Neural cell (in vitro differentiated cells): Measurements from ENCODE around the gene PTPRN2. TPM values are rescaled to one million over a fixed set of nuclear protein-coding genes. Genes with fewer than 3 reads are reported as not detected.

Source experiments
- H2AFZ ChIP-seq: fragments of 200-600, 300-800 bp; sonication (generic), shearing (Covaris generic); 2 replicates; pipeline ENCODE4 v1.6.0; 2014; ENCODE audit warnings: low read depth, mild to moderate bottlenecking, antibody characterized with exemption, low read length, moderate library complexity
- H3F3A ChIP-seq: fragments of 200-600 bp; shearing (Covaris generic); 2 replicates; pipeline ENCODE4 v1.6.1; 2016; ENCODE audit warnings: mild to moderate bottlenecking, moderate library complexity, mixed read lengths, antibody characterized with exemption, low read length; ENCODE audit not compliant: insufficient read depth, poor library complexity, severe bottlenecking
- H3K27ac ChIP-seq: fragments of 200-600, 300-800 bp; sonication (generic), shearing (Covaris generic); 2 replicates; pipeline ENCODE4 v1.5.1; 2014; ENCODE audit warnings: mild to moderate bottlenecking, low read length, moderate library complexity
- H3K27me3 ChIP-seq: fragments of 300-800, 200-600 bp; sonication (generic), shearing (Covaris generic); 2 replicates; pipeline ENCODE4 v1.6.0; 2014; ENCODE audit warnings: mild to moderate bottlenecking, low read depth, low read length, moderate library complexity; ENCODE audit not compliant: insufficient read depth
- H3K36me3 ChIP-seq: fragments of 300-800, 200-600 bp; sonication (generic), shearing (Covaris generic); 2 replicates; pipeline ENCODE4 v1.5.1; 2014; ENCODE audit warnings: mild to moderate bottlenecking, antibody characterized with exemption, low read length, moderate library complexity; ENCODE audit not compliant: insufficient read depth
- H3K4me2 ChIP-seq: fragments of 300-800, 200-600 bp; sonication (generic), shearing (Covaris generic); 2 replicates; pipeline ENCODE4 v1.6.0; 2014; ENCODE audit warnings: mild to moderate bottlenecking, low read length
- H3K4me3 ChIP-seq: fragments of 300-800, 200-600 bp; sonication (generic), shearing (Covaris generic); 2 replicates; pipeline ENCODE4 v1.5.1; 2014; ENCODE audit warnings: mild to moderate bottlenecking, low read length, moderate library complexity
- H3K79me2 ChIP-seq: fragments of 200-600 bp; shearing (Covaris generic); replicated peaks from 2 replicates; pipeline ENCODE4 v1.6.0; 2014; ENCODE audit warnings: mild to moderate bottlenecking, low read length, moderate library complexity; ENCODE audit not compliant: insufficient read depth
- H3K9ac ChIP-seq: fragments of 300-800, 200-600 bp; sonication (generic), shearing (Covaris generic); 2 replicates; pipeline ENCODE4 v1.6.1; 2016; ENCODE audit warnings: mild to moderate bottlenecking, low read length, mixed read lengths
- H3K9me2 ChIP-seq: fragments of 200-600 bp; shearing (Covaris generic); 2 replicates; pipeline ENCODE4 v1.6.1; 2016; ENCODE audit warnings: mild to moderate bottlenecking, low read length, mixed read lengths; ENCODE audit not compliant: insufficient read depth
- H3K9me3 ChIP-seq: fragments of 200-600, 300-800 bp; sonication (generic), shearing (Covaris generic); 2 replicates; pipeline ENCODE4 v1.6.1; 2016; ENCODE audit warnings: mild to moderate bottlenecking, mixed run types, low read length, moderate library complexity, mixed read lengths
- H4K20me1 ChIP-seq: fragments of 200-600 bp; shearing (Covaris generic); 2 replicates; pipeline ENCODE4 v1.6.1; 2016; ENCODE audit warnings: mild to moderate bottlenecking, mixed run types; ENCODE audit not compliant: insufficient read depth
- EP300 ChIP-seq: fragments of 450-650 bp; conservative IDR thresholded peaks from 2 replicates; pipeline ENCODE4 v1.6.1; 2014; ENCODE audit warnings: antibody characterized with exemption, mild to moderate bottlenecking, moderate library complexity; ENCODE audit not compliant: poor library complexity, severe bottlenecking
- EZH2 ChIP-seq: fragments of 200-600, 300-800 bp; shearing (Covaris generic), sonication (generic); IDR thresholded peaks from 2 replicates; pipeline ENCODE4 v1.6.1; 2014; ENCODE audit warnings: antibody characterized with exemption, low read length, borderline replicate concordance, mild to moderate bottlenecking; ENCODE audit not compliant: insufficient read depth, poor library complexity, severe bottlenecking
- MXI1 ChIP-seq: fragments of 450-650 bp; conservative IDR thresholded peaks from 2 replicates; pipeline ENCODE4 v1.6.1; 2014; ENCODE audit warnings: antibody characterized with exemption, mild to moderate bottlenecking; ENCODE audit not compliant: poor library complexity, severe bottlenecking
- POLR2AphosphoS5 ChIP-seq: IDR thresholded peaks from 2 replicates; pipeline ENCODE4 v1.6.1; 2012
- RAD21 ChIP-seq: fragments of 450-650 bp; conservative IDR thresholded peaks from 2 replicates; pipeline ENCODE4 v1.6.1; 2014; ENCODE audit warnings: antibody characterized with exemption, mild to moderate bottlenecking, moderate library complexity
- SMC3 ChIP-seq: fragments of 450-650 bp; conservative IDR thresholded peaks from 2 replicates; pipeline ENCODE4 v1.6.1; 2014; ENCODE audit warnings: antibody characterized with exemption, mild to moderate bottlenecking, moderate library complexity; ENCODE audit not compliant: poor library complexity
- TAF1 ChIP-seq: IDR thresholded peaks from 2 replicates; pipeline ENCODE4 v1.6.1; 2012; ENCODE audit warnings: low read depth
- polyA plus RNA-seq: library from polyadenylated mRNA; depleted of rRNA; stranded (reverse); fragments of >200 nt; gene quantifications from 2 replicates; pipeline ENCODE4 v1.2.3, GENCODE V29; 2014
- TF ChIP-seq, protein P1 (sequence below): IDR thresholded peaks from 2 replicates; pipeline ENCODE4 v1.6.1; 2012; ENCODE audit warnings: borderline replicate concordance
- TF ChIP-seq, protein P2 (sequence below): fragments of 450-650 bp; IDR thresholded peaks from 2 replicates; pipeline ENCODE4 v1.5.1; 2014; ENCODE audit warnings: antibody characterized with exemption, mild to moderate bottlenecking, moderate library complexity; ENCODE audit not compliant: poor library complexity, severe bottlenecking

PTPRN2 gene
- polyA plus RNA-seq, 1 donor from 2014 or later = 31.0 TPM

DNA sequence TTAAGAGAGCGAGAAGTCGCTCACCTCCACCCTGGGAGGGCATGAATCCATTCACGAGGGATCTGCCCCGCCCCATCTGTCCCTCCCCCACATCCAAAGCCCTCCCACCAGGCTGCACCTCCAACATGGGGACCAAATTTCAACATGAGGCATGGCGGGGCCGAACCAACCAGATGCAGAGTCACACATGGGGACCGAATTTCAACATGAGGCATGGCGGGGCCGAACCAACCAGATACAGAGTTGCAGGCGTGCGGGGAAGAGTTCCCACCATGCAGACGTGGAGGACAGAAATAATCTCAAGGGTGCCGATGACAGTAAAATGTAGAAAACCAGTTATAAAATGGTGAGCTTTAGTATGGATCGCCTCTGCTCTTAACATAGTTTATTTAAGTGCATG is 686.5 kb downstream of the PTPRN2 start:
- no peaks in the 10 kb centered on the region for H3K79me2 ChIP-seq
- H3K9ac ChIP-seq = no peak overlapping the region
- H3K4me3 ChIP-seq = no peak overlapping the region
- no peaks in the 10 kb centered on the region for H3K9me2 ChIP-seq
- no peaks in the 10 kb centered on the region for H4K20me1 ChIP-seq
- TF ChIP-seq EP300 = no peak
- no peak for TF ChIP-seq MXI1
- TF ChIP-seq, protein P1, sequence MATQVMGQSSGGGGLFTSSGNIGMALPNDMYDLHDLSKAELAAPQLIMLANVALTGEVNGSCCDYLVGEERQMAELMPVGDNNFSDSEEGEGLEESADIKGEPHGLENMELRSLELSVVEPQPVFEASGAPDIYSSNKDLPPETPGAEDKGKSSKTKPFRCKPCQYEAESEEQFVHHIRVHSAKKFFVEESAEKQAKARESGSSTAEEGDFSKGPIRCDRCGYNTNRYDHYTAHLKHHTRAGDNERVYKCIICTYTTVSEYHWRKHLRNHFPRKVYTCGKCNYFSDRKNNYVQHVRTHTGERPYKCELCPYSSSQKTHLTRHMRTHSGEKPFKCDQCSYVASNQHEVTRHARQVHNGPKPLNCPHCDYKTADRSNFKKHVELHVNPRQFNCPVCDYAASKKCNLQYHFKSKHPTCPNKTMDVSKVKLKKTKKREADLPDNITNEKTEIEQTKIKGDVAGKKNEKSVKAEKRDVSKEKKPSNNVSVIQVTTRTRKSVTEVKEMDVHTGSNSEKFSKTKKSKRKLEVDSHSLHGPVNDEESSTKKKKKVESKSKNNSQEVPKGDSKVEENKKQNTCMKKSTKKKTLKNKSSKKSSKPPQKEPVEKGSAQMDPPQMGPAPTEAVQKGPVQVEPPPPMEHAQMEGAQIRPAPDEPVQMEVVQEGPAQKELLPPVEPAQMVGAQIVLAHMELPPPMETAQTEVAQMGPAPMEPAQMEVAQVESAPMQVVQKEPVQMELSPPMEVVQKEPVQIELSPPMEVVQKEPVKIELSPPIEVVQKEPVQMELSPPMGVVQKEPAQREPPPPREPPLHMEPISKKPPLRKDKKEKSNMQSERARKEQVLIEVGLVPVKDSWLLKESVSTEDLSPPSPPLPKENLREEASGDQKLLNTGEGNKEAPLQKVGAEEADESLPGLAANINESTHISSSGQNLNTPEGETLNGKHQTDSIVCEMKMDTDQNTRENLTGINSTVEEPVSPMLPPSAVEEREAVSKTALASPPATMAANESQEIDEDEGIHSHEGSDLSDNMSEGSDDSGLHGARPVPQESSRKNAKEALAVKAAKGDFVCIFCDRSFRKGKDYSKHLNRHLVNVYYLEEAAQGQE = no peak
- no peak for TF ChIP-seq RAD21
- no peak for TF ChIP-seq POLR2AphosphoS5
- no peak for TF ChIP-seq TAF1
- no peak for TF ChIP-seq EZH2
- no peak for TF ChIP-seq SMC3
- TF ChIP-seq, protein P2, sequence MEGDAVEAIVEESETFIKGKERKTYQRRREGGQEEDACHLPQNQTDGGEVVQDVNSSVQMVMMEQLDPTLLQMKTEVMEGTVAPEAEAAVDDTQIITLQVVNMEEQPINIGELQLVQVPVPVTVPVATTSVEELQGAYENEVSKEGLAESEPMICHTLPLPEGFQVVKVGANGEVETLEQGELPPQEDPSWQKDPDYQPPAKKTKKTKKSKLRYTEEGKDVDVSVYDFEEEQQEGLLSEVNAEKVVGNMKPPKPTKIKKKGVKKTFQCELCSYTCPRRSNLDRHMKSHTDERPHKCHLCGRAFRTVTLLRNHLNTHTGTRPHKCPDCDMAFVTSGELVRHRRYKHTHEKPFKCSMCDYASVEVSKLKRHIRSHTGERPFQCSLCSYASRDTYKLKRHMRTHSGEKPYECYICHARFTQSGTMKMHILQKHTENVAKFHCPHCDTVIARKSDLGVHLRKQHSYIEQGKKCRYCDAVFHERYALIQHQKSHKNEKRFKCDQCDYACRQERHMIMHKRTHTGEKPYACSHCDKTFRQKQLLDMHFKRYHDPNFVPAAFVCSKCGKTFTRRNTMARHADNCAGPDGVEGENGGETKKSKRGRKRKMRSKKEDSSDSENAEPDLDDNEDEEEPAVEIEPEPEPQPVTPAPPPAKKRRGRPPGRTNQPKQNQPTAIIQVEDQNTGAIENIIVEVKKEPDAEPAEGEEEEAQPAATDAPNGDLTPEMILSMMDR = no peak
- H3K27me3 ChIP-seq = no peaks in the 10 kb centered on the region
- no peak overlapping the region for H3K27ac ChIP-seq
- no peak overlapping the region for H3K4me2 ChIP-seq
- no peaks in the 10 kb centered on the region for H3K36me3 ChIP-seq
- no peaks in the 10 kb centered on the region for H3K9me3 ChIP-seq
- no peak overlapping the region for H2AFZ ChIP-seq
- H3F3A ChIP-seq = no peaks in the 10 kb centered on the region

DNA sequence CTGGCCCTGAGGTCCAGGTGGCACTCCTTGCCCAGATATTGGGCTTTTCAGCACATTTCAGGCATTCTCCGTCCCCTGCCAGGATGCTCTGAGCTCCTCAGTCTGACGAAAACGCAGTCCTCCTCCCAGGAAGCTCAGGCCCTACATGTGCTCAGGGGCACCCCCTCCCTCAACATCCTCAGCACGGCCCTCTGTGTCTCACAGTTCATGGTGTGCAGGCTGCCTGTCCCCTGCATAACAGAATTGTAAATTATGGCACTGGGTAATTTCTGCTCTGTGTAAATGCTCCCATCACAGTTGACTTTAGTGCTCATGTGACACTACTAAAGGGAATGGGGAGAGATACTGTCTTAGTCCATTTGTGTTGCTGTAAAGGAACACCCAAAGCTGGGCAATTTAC is 687.1 kb downstream of the PTPRN2 start:
- Histone ChIP-seq H3K27me3 (no peaks in the 10 kb centered on the region), H4K20me1 (no peaks in the 10 kb centered on the region), H3K4me2 (no peak overlapping the region), H3K27ac (no peak overlapping the region), H3K9me3 (no peaks in the 10 kb centered on the region), H3K4me3 (no peak overlapping the region), H3K36me3 (no peaks in the 10 kb centered on the region), H2AFZ (no peak overlapping the region), H3K79me2 (no peaks in the 10 kb centered on the region), H3F3A (no peaks in the 10 kb centered on the region), H3K9me2 (no peaks in the 10 kb centered on the region), H3K9ac (no peak overlapping the region)
- TF ChIP-seq TAF1 (no peak), SMC3 (no peak), RAD21 (no peak), MXI1 (no peak), EZH2 (no peak), EP300 (no peak), POLR2AphosphoS5 (no peak)
- TF ChIP-seq, protein P1 = no peak
- TF ChIP-seq, protein P2 = no peak
